T-helper 9 cell (primary cell): ENCODE measurements around the gene SNRPE.
"Not testable (repeated sequence)": the region's sequence is repeated elsewhere in the genome, so short reads cannot be mapped to it uniquely, and the experiment has no call there.

ENCODE experiments used
- DNase-seq: peaks from one replicate; pipeline ENCODE4 v3.0.0-alpha.2; 2020
- total RNA-seq, 2 donors: gene quantifications; one replicate each; lab custom pipeline; 2026; lab: John Stamatoyannopoulos, UW

Gene SNRPE
- total RNA-seq, result 23.7 to 43.2 reads per million in 2 donors

DNA sequence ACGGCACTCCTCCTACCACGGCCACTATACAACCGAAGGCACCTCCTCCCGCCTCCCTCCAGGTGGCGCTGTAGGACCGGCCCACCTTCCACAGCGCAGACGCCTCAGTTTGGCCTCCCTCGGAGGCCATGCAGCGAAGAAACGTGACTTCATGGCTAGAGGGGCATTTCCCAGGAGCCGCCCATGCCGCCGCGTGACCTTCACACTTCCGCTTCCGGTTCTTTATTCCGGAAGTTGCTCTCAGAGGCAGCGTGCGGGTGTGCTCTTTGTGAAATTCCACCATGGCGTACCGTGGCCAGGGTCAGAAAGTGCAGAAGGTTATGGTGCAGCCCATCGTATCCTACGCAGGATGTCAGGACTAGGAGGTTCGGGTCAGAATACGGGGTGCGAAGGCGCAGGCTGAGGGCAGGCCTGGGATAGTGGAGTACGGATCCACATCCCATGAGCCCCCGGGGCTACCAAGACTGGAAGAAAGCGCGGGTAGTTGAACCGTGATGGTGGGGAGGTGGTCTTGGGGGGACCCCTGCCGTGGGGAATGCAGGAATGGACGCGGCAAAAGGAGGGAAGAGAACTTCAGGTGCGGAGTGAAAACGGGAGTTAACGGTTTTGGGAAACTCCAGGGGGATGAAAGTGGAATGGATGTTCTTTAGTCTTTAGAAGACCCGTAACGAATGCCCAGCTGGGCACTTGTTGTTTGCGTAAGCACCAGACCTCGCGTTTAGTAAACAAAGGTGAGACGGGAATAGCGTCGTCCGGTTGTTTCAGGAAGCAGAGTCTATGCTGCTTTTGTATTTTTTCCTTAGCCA is at the start of gene SNRPE:
Gene SNRPE (plus strand): TSS at position 221 of the 806 bp plus-strand sequence. CDS start 61 bp downstream, at position 282.
- DNase-seq, result peak; percentile 97

DNA sequence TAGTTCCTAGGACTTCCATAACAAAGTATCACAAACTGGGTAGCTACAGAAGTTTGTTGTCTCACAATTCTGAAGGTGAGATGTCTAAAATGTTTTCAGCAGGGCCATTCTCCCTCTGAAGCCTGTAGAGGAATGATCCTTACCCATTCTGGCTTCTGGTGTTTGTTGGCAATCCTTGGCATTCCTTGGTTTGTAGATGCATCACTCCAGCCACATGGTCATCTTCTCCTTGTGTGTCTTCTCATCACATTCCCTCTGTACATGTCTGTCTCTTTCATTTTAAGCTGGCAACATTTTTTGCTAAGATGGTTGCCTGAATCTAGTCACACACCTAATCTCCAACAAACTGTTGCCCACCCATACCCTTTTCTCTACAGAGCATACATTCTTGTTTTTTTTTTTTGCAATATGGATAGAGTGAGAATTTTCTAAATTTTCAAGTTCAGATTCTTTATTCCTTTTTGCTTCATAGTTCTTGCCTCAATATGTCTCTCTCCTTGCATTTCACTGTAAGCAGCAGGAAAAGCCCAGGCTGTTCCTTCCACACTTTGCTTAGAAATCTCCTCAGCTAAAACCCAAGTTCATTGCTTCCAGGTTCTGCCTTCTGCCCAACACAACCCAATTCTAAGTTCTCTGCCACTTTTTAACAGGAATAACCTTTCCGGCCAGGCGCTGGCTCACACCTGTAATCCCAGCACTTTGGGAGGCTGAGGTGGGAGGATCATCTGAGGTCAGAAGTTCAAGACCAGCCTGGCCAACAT is 47.6 kb upstream of the SNRPE start:
- no peak for DNase-seq

DNA sequence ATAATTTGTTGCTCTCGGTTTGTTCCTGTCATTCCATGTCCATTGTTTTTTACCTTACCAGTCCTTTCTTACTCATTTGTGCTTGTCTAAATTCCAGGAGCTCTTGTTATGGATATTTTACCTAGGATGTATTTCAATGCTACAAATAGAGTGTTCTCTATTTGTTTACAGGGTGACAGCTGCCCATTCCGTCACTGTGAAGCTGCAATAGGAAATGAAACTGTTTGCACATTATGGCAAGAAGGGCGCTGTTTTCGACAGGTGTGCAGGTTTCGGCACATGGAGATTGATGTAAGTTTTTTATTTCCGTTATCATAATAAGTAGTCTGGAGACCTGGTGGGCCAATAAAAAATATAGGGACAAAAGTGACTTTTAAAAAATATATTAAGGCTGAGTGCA is 43.0 kb upstream of the SNRPE start:
- no peak for DNase-seq

DNA sequence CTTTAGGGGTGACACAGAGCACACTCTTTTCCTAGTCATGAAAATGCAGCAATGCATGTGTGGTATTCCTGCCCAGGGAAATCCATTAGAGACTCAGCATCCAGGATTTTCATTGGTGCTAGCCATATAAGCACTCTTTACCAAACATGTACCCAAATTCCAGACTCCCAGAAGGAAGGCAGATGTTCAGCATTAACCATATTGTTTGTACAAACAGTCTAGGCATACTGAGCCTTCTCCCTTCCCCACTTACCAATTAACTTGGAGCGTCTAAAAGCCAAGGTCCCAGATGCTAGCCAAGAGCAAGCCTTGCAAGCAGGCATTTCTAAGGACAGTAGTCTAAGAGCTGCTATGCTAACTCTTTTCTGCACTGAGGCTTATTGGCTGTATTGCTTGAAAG is 38.1 kb upstream of the SNRPE start:
- no peak for DNase-seq

DNA sequence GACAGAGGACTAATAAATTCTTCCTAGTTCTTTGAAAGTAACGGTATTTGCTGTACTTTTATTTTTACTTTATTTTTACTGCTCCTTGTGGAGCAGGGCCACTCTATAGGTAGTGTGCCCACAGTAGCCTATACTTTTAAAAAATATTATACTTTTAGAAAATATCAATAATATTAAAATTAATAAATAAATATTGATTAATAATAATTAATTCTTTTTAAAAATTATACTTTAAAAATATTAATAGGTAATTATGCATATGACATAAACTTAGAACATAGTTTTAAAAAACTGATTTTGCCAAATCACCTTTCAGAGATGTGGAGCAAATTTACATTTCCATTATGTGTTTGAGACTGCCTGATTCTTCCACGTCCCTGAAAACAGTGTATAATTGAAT is 35.2 kb upstream of the SNRPE start:
- DNase-seq, result no peak

DNA sequence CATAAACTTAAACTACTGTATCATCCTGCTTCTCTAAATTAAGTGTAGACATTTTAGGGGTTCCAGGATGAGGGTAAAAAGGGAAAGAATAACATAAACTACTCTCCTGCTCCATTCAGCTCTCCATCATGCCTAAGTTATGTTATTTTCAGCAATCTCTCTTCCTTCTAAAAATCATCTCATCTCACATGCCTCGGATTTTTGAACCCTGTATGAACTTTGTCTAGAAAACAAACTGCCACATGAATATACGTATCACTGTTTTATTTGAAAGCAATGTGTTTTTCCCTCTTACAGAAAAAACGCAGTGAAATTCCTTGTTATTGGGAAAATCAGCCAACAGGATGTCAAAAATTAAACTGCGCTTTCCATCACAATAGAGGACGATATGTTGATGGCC is 33.4 kb upstream of the SNRPE start:
- no peak for DNase-seq

DNA sequence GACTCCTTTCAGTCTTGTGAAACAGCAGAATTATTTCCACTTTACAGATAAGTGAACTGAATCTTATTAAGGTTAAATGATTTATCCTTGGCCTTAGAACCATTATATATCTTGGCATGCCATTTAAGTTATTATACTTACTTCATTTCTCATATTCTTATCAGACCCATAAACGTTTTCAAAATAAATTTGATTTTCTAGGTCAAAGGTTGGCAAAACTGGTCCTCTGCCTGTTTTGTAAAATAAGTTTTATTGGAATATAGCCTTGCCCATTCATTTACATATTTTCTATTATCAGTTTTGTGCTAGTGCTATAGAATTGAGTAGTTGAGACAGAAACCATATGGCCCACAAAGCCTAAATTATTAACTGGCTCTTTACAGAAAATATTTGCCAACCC is 32.9 kb upstream of the SNRPE start:
- no peak for DNase-seq

DNA sequence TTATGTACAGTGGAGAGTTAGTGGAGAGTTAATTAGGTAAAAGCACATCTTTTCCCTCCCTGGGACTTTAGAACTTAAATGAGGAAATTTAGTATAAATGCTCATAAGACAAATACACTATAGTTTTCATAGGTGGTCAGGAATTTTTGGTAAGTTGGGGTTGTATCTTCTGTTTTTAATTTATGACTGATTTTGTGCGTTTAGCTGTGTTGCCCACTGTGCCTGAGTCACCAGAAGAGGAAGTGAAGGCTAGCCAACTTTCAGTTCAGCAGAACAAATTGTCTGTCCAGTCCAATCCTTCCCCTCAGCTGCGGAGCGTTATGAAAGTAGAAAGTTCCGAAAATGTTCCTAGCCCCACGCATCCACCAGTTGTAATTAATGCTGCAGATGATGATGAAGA is 32.2 kb upstream of the SNRPE start:
- not testable (repeated sequence) for DNase-seq

DNA sequence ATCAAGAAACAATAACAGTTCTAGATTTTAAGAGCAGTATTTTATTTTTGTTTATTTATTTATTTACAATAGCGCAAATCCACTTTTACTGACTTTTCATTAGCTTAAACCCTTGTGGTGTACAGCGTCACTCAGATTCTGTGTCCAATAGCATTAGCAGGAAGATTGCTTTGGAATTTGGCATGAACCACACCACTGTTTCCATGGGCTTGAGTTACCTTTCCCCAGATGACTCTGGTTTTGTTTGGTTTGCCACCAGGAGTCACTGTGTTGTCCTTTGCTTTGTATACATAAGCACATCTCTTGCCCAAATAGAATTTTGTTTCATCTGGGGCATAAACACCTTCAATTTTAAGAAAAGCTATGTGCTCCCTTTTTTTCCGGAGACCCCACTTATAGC is 25.9 kb upstream of the SNRPE start:
- DNase-seq, result no peak

DNA sequence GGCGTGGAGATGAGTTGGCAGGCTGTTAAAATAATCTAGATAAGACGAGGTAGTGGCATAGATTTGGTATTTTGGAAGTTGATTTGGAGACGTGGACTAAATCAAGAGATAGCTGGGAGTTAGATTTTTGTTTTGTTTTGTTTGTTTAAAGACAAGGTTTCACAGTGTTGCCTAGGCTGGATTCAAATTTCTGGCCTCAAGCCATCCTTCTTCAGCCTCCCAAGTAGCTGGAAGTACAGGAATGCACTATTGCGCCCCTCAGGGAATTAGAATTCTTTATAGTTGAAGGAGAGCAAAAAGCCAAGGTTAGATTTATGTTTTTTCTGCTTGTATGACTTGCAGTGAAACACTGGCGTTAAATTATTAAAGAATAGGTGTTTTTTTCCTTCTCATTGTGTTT is 22.3 kb upstream of the SNRPE start:
- no peak for DNase-seq

DNA sequence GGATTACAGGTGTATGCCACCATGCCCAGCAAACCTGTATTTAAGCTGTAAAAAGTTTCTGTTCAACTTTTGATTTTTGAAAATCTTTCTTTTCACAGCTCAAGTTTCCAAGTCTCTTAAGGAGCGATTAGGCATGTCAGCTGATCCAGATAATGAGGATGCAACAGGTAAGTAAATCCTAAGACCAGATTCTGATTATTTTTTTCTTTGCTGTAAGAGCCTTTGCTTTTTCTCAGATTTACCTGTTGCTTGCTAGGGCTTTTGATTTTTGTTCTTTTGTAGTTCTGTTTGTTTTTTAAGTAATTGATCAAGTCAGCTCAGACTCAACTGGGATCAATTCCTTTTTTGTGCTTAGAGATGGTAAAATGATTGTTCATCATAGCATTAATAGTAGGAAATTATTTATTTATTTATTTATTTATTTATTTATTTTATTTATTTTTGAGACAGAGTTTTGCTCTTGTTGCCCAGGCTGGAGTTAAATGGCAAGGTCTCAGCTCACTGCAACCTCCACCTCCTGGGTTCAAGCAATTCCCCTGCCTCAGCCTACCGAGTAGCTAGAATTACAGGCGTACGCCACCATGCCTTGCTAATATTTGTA is 21.1 kb upstream of the SNRPE start:
- DNase-seq, result no peak

DNA sequence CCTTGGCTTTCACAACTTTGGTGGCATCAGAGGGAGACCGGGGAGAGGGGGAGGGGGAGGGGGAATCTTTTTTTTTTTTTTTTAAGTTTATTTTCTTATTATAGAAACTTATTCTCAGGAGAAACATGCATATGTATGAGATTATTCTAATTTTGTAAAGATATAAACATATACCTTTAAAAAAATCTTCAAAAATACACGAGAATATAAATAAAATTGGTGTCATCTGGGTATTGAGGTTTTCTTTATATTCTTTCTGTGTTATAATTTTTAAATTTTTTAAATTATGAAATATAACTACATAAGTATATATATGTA is 18.9 kb upstream of the SNRPE start:
- DNase-seq, result no peak

DNA sequence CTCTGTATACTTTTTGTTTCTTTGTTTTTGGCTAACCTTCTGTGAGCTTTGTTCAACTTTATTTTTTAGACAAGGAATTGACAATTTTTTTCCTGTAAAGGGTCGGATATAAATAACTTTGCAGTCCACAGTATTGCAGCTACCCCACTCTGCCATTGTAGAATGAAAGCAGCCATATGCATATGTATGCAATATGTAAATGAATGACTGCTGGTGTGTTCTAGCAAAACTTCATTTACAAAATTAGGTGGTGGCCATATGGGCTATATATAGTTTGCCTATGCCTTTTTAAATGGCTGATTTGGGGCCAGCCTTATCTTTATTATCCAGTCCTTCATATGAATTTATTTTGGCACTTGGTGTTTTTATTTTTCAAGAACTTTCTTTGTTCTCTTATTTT is 18.0 kb upstream of the SNRPE start:
- no peak for DNase-seq

DNA sequence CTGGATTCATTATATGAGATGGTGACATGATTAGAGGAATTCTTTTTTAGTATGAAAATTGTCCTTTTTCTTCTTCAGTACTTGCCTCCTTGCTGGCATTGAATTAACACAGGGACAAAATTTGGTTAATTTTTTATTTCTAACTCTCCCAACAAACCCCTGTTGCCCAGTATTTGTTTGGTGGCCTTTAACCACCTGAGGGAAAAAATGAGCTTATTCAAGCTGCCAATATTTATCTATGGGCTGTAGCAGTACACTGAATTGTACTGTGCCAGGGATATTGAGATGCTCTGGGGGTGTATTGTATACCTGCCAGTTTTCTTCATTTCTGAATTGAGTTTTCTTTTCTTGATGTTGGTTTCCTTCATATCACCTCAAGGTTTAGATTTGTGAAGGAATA is 8.3 kb upstream of the SNRPE start:
- not testable (repeated sequence) for DNase-seq

DNA sequence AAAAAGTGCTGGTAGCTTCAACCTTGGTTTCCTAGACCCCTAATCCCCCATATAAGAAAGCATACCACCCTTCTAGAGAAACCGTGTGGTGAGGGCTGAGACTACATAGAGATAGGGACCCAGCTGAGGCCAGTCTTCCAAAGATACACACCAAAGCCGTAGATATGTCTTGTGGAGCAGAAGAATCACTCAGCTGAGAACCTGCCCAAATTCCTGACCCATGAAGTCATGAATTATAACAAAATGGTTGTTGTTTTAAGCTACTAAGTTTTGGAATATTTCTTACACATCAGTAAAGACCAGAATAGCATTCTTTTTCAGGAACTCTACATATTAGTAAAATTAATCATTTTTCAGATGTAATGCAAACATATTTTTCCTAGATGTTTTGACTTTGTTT is 3.3 kb upstream of the SNRPE start:
- no peak for DNase-seq

DNA sequence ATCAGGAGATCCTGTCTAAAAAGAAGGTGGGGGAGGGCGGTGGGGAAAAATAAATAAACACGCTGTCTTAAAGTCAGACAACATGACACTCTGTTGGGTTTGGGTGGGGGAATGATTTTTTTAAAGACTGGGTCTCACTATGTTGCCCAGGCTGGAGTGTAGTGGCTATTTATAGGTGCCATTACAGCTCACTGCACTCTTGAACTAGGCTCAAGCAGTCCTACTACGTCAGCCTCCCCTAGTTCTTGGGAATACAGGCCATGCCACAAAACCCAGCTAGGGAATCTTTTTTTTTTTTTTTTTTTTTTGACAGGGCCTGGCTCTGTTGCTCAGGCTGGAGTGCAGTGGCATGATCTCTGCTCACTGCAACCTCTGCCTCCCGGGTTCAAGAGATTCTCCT is 2.4 kb upstream of the SNRPE start:
- no peak for DNase-seq

DNA sequence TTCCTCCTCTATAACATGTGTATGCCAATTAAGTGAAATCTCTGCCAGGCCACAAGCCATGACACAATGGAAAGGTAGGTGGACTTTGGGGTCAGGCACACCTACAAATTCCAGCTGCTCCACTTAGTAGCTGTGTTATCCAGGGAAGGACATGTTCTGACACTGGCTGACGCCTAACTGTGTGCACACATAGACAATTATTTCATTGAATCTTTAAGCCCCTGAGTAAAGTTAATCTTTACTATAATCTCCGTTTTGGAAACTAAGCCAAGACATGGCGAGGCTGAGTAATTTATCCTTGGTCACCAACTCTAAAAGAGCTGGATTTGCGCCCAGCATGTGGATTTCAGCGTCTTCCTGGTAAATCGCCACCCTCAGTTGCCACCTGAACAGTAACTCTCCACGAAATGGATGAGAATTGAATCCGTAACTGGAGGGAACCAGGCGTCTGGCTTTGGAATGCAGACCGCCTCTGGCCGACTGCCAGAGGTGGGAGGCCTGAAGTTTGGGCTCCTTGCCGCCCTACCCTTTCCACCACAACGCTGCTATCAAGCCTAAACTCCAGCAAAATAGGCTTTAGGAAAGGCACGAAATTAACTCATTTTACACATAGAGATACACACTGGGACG is 888 bp upstream of the SNRPE start:
- DNase-seq, result no peak

DNA sequence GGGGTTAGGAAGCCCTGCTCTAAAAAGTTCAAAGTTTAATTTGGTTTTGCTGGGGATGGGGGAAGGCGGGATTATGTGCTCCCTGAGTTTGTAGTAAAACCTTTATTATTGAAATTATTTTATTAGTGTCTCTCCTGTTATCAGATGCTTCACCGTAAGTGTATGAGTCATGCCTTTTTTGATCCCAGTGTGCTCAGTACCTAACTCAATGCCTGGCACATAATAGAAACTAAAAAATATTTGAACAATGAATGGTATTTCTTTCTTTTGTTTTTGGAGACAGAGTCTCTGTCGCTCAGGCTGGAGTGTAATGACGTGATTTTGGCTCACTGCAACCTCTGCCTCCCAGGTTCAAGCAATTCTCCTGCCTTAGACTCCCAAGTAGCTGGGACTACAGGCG is 6.4 kb downstream of the SNRPE start:
- DNase-seq, result no peak

DNA sequence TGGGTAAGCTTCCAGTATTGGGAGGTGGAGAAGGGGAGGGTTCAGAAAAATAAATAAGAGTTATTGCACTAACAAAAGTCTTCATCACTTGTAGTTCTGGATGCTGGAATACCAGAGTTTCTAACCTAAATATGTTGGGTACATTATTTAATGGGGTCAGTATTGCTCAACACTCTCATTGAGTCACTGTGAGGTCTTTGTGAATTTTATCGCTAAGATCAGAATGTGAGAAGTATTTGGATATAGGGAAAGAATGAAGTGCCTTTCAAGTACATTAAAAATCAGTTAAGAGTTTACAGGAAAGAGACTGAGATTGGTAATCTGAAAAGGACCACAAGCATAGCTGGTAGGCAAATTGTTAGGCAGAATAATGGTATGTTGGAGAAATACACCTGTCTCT is 8.8 kb downstream of the SNRPE start:
- no peak for DNase-seq

DNA sequence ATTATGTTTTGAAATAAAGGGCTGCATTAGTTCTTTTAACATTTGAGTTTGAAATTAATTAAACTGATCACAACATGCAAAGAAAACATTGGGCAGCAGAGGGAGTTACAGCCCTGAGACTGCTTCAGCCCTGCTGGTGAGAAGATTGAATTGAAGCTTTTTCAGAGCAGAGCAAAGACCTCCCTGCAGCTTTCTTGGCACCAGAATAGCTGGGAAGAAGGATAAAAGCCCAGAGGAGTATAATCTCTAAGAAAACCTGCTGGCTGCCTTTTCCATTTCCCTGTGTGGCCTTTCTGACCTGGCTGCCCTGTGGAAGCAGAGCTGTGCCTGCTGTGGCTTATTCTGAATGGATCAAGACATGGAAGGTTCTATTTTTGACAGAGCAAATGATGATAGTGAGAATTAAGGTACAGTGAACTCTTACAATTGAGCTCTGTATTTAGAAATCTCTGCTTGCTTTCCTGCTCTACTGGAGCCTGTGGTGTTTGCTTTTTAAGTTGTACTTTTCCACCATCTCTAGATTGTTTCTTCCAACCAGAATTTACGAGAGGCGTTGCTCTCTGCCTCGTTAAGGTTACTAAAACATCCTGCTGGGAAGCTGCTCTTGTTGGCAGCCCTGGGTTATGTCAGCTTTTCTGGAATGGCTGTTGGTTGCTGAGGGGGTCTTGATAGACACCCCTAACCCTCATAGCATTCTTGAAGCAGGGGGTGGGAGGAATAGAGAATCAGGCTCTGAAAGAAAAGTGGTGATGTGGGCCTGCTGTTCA is 9.9 kb downstream of the SNRPE start:
- no peak for DNase-seq

DNA sequence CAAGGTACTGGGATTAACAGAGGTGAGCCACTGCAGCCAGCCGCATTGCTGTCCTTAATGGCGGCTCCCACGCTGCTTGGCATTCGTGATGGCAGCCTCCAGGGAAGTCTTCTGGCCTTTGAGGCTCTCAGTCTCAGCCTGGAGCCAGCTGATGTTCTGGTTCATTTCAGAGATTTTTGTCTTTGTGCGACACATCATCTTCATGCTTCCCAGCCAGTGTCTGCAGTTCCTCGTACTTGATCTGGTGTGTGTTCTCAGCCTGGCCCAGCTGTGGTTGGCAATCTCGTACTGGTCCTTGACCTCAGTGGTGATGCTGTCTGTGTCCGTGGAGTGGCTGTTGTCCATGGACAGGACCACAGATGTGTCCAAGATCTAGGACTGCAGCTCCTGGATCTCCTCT is 11.7 kb downstream of the SNRPE start:
- DNase-seq, result no peak

DNA sequence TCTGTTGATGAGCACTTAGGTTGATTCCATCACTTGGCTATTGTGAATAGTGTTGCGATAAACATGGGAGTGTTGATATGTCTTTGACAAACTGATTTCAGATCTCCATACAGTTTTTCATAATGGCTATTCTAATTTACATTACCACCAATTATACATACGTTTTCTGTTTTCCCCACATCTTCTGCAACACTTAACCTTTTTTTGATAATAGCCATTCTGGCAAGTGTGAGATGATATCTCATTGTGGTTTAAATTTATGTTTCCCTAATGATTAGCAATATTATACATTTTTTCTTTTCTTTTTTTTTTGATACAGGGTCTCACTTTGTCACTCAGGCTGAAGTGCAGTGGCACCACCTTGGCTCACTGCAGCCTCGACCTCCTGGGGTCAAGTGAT is 17.0 kb downstream of the SNRPE start:
- no peak for DNase-seq

DNA sequence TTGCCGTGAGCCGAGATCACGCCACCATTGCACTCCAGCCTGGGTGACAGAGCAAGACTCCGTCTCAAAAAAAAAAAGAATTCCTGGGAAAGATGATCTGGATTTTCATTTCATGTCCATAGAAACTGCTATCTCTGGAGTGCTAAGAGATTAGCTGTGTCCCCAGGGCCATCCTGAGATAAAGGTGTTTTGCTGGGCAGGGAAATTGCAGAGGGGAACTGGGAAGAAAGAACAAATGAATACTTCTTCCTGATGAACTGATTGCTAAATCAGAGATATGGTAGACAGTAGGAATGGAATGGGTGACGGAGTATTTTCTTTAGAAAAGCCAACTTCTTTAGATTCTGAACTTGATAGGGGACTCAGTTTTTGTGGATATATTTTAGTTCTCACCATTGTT is 19.2 kb downstream of the SNRPE start:
- DNase-seq, result no peak
